ENCODE results near the gene UBE2O.

The UBE2O gene

GRCh38 chr17:76442341-76443338 is 10.3 kb downstream of the UBE2O start:
- H3K4me3 Mint-ChIP-seq = no peak overlapping the region
- H3K27me3 Mint-ChIP-seq = no peaks in the 10 kb centered on the region
- H3K9me3 Mint-ChIP-seq = no peaks in the 10 kb centered on the region
- peaks cover 78% of the 10 kb centered on the region for H3K4me1 Mint-ChIP-seq (ENCODE audit: low read depth)
- H3K36me3 Mint-ChIP-seq (ENCODE audit: low read depth) = peaks cover 5% of the 10 kb centered on the region
- H3K27ac Mint-ChIP-seq = no peak overlapping the region

- Mint-ChIP-seq H3K4me3 (no peak overlapping the region), H3K9me3 (no peaks in the 10 kb centered on the region), H3K27ac (no peak overlapping the region)
These were observed 11.1 kb downstream of the UBE2O start for GRCh38 chr17:76441686-76442340.

GRCh38 chr17:76440751-76441362 is 12.1 kb downstream of the UBE2O start:
- Mint-ChIP-seq H3K27me3 (no peaks in the 10 kb centered on the region), H3K36me3 (ENCODE audit: low read depth) (peaks cover 5% of the 10 kb centered on the region), H3K27ac (no peak overlapping the region), H3K4me1 (ENCODE audit: low read depth) (peaks cover 63% of the 10 kb centered on the region), H3K9me3 (no peaks in the 10 kb centered on the region), H3K4me3 (no peak overlapping the region)

More at GRCh38 chr17:76441686-76442340, 11.1 kb downstream of the UBE2O start:
- Mint-ChIP-seq H3K27me3 (no peaks in the 10 kb centered on the region), H3K4me1 (ENCODE audit: low read depth) (peaks cover 72% of the 10 kb centered on the region), H3K36me3 (ENCODE audit: low read depth) (peaks cover 5% of the 10 kb centered on the region)

- H3K36me3 Mint-ChIP-seq (ENCODE audit: low read depth) = peaks cover 8% of the 10 kb centered on the region
- H3K27me3 Mint-ChIP-seq = no peaks in the 10 kb centered on the region
- peaks cover 49% of the 10 kb centered on the region for H3K4me1 Mint-ChIP-seq (ENCODE audit: low read depth)
- no peak overlapping the region for H3K4me3 Mint-ChIP-seq
- H3K27ac Mint-ChIP-seq = no peak overlapping the region
- H3K9me3 Mint-ChIP-seq = no peaks in the 10 kb centered on the region
These were observed 13.5 kb downstream of the UBE2O start for GRCh38 chr17:76439314-76439928.

- Mint-ChIP-seq H3K4me3 (no peak overlapping the region), H3K9me3 (no peaks in the 10 kb centered on the region)
These were observed 14.0 kb downstream of the UBE2O start for GRCh38 chr17:76438906-76439305.

GRCh38 chr17:76437467-76438402 is 15.2 kb downstream of the UBE2O start:
- Mint-ChIP-seq H3K4me3 (no peak overlapping the region), H3K27me3 (no peaks in the 10 kb centered on the region), H3K9me3 (no peaks in the 10 kb centered on the region), H3K4me1 (ENCODE audit: low read depth) (peaks cover 49% of the 10 kb centered on the region), H3K36me3 (ENCODE audit: low read depth) (peaks cover 3% of the 10 kb centered on the region), H3K27ac (no peak overlapping the region)

More at GRCh38 chr17:76438906-76439305, 14.0 kb downstream of the UBE2O start:
- H3K36me3 Mint-ChIP-seq (ENCODE audit: low read depth) = peaks cover 8% of the 10 kb centered on the region
- peaks cover 49% of the 10 kb centered on the region for H3K4me1 Mint-ChIP-seq (ENCODE audit: low read depth)
- no peaks in the 10 kb centered on the region for H3K27me3 Mint-ChIP-seq
- H3K27ac Mint-ChIP-seq = no peak overlapping the region

- Mint-ChIP-seq H3K27ac (no peak overlapping the region), H3K4me1 (ENCODE audit: low read depth) (peaks cover 43% of the 10 kb centered on the region), H3K4me3 (no peak overlapping the region), H3K27me3 (no peaks in the 10 kb centered on the region), H3K9me3 (no peaks in the 10 kb centered on the region), H3K36me3 (ENCODE audit: low read depth) (peaks cover 3% of the 10 kb centered on the region)
These were observed 17.2 kb downstream of the UBE2O start for GRCh38 chr17:76435751-76436150.

- H3K4me1 Mint-ChIP-seq (ENCODE audit: low read depth) = peaks cover 49% of the 10 kb centered on the region
- no peaks in the 10 kb centered on the region for H3K27me3 Mint-ChIP-seq
- H3K36me3 Mint-ChIP-seq (ENCODE audit: low read depth) = peaks cover 6% of the 10 kb centered on the region
- H3K27ac Mint-ChIP-seq = no peak overlapping the region
- H3K4me3 Mint-ChIP-seq = no peak overlapping the region
- no peaks in the 10 kb centered on the region for H3K9me3 Mint-ChIP-seq
These were observed 18.1 kb downstream of the UBE2O start for GRCh38 chr17:76434870-76435269.

- H3K4me1 Mint-ChIP-seq (ENCODE audit: low read depth) = peaks cover 49% of the 10 kb centered on the region
- H3K36me3 Mint-ChIP-seq (ENCODE audit: low read depth) = peaks cover 8% of the 10 kb centered on the region
- no peak overlapping the region for H3K27ac Mint-ChIP-seq
- H3K9me3 Mint-ChIP-seq = no peaks in the 10 kb centered on the region
- H3K4me3 Mint-ChIP-seq = no peak overlapping the region
- H3K27me3 Mint-ChIP-seq = no peaks in the 10 kb centered on the region
These were observed 19.3 kb downstream of the UBE2O start for GRCh38 chr17:76433693-76434092.

GRCh38 chr17:76432712-76433336 is 20.1 kb downstream of the UBE2O start:
- Mint-ChIP-seq H3K27me3 (no peaks in the 10 kb centered on the region), H3K4me1 (ENCODE audit: low read depth) (peaks cover 55% of the 10 kb centered on the region), H3K27ac (no peak overlapping the region), H3K4me3 (no peak overlapping the region), H3K9me3 (no peaks in the 10 kb centered on the region), H3K36me3 (ENCODE audit: low read depth) (peaks cover 8% of the 10 kb centered on the region)

GRCh38 chr17:76432004-76432403 is 20.9 kb downstream of the UBE2O start:
- Mint-ChIP-seq H3K36me3 (ENCODE audit: low read depth) (peaks cover 8% of the 10 kb centered on the region), H3K27ac (no peak overlapping the region)

GRCh38 chr17:76431509-76431908 is 21.4 kb downstream of the UBE2O start:
- H3K4me3 Mint-ChIP-seq = no peak overlapping the region
- peaks cover 8% of the 10 kb centered on the region for H3K36me3 Mint-ChIP-seq (ENCODE audit: low read depth)
- H3K27ac Mint-ChIP-seq = no peak overlapping the region

More at GRCh38 chr17:76432004-76432403, 20.9 kb downstream of the UBE2O start:
- Mint-ChIP-seq H3K9me3 (no peaks in the 10 kb centered on the region), H3K4me3 (no peak overlapping the region), H3K4me1 (ENCODE audit: low read depth) (peaks cover 60% of the 10 kb centered on the region), H3K27me3 (no peaks in the 10 kb centered on the region)

GRCh38 chr17:76428511-76428910 is 24.4 kb downstream of the UBE2O start:
- Mint-ChIP-seq H3K4me3 (no peak overlapping the region), H3K27ac (no peak overlapping the region), H3K4me1 (ENCODE audit: low read depth) (peaks cover 65% of the 10 kb centered on the region), H3K36me3 (ENCODE audit: low read depth) (peaks cover 12% of the 10 kb centered on the region), H3K27me3 (no peaks in the 10 kb centered on the region), H3K9me3 (no peaks in the 10 kb centered on the region)

More at GRCh38 chr17:76431509-76431908, 21.4 kb downstream of the UBE2O start:
- Mint-ChIP-seq H3K4me1 (ENCODE audit: low read depth) (peaks cover 65% of the 10 kb centered on the region), H3K9me3 (no peaks in the 10 kb centered on the region), H3K27me3 (no peaks in the 10 kb centered on the region)

All from stimulated activated naive CD8-positive, alpha-beta T cell treated with anti-CD3 and anti-CD28 coated beads, Interleukin-15, Interleukin-2, amounts not matched to agents 100 ng/mL and 50 ng/mL, for 24 hours (primary cell).